Left ventricle myocardium superior (tissue), 1 donor: ENCODE results near the gene TDRD9. TPM values are rescaled to one million over a fixed set of nuclear protein-coding genes. Genes with fewer than 3 reads are reported as not detected.

Experiments
- ATAC-seq: fragments of 200-7000 bp; cut with Tn5 transposase; one replicate; pipeline ENCODE4 v1.9.1; 2020; ENCODE audit warnings: mild to moderate bottlenecking, moderate library complexity
- DNase-seq: peaks from one replicate; pipeline ENCODE4 v3.0.0-alpha.2; 2020
- intact Hi-C: fragments of 100-400 bp; cut with micrococcal nuclease; formaldehyde crosslinking; loops from one replicate; pipeline ENCODE4 v1.11.0; 2022
- total RNA-seq: library from RNA; stranded (reverse); fragmentation: NEBNext Ultra II Directional; extraction: Animal tissue kit (Norgen Biotek cat#: 25700); gene quantifications from one replicate; pipeline ENCODE4 v1.2.1, GENCODE V29; 2021
- donor health status: DM: no; HTN: yes; CAD: no; lungs with severe emphysema.

Gene TDRD9
- total RNA-seq, 1 donor from 2014 or later = 2.2 TPM

- intact Hi-C loops = no loop called here
- peak; percentile 64 for ATAC-seq
- peak; percentile 73 for DNase-seq
Observed at GRCh38 chr14:104094709-104095425, 166.6 kb downstream of the TDRD9 start.

GRCh38 chr14:104095426-104096310, 167.4 kb downstream of the TDRD9 start:
- intact Hi-C loops = no loop called here
- DNase-seq (peak; percentile 24), ATAC-seq (no peak)

- intact Hi-C loops = no loop called here
- ATAC-seq (no peak), DNase-seq (peak; percentile 14)
Observed at GRCh38 chr14:104096318-104096717, 168.1 kb downstream of the TDRD9 start.

- intact Hi-C loops = no loop called here
- ATAC-seq = no peak
- DNase-seq = peak; percentile 11
Observed at GRCh38 chr14:104096751-104097700, 168.8 kb downstream of the TDRD9 start.

- intact Hi-C loops = no loop called here
- ATAC-seq (no peak), DNase-seq (peak; percentile 15)
Observed at GRCh38 chr14:104098272-104099095, 170.2 kb downstream of the TDRD9 start.

GRCh38 chr14:104099096-104100041, 171.1 kb downstream of the TDRD9 start:
- peak; percentile 24 for DNase-seq
- ATAC-seq = no peak
- intact Hi-C loops = no loop called here

- intact Hi-C loops = no loop called here
- DNase-seq (peak; percentile 15), ATAC-seq (no peak)
Observed at GRCh38 chr14:104100171-104101085, 172.2 kb downstream of the TDRD9 start.

- ATAC-seq = no peak
- intact Hi-C loops = no loop called here
- peak; percentile 15 for DNase-seq
Observed at GRCh38 chr14:104101086-104101621, 172.9 kb downstream of the TDRD9 start.

GRCh38 chr14:104101651-104102281, 173.5 kb downstream of the TDRD9 start:
- intact Hi-C loops = no loop called here
- ATAC-seq (no peak), DNase-seq (peak; percentile 21)

Other genes starting within 250 kb of the TDRD9 start
- gene XRCC3, start 213.0 kb upstream of the TDRD9 start, total RNA-seq = 2.7 TPM
- 53.1 TPM for gene ZFYVE21, start 212.6 kb upstream of the TDRD9 start, total RNA-seq
- gene PPP1R13B, start 80.9 kb upstream of the TDRD9 start, total RNA-seq = 107 TPM
- 29.8 TPM for gene RD3L, start 14.1 kb downstream of the TDRD9 start, total RNA-seq
- gene ASPG, start 157.2 kb downstream of the TDRD9 start, total RNA-seq = 28.2 TPM
- 6.0 TPM for gene KIF26A, start 210.1 kb downstream of the TDRD9 start, total RNA-seq